Brain microvascular endothelial cell (primary cell): Measurements from ENCODE around the gene ATP9B.
"Not testable (repeated sequence)": the region's sequence is repeated elsewhere in the genome, so short reads cannot be mapped to it uniquely, and the experiment has no call there.

Experiments
- DNase-seq: peaks from one replicate; pipeline ENCODE4 v3.0.0-alpha.2; 2020
- H3K27ac ChIP-seq: fragments of 250-450 bp; sonication (Bioruptor Pico); 2 replicates; pipeline ENCODE4 v1.5.1; 2020; ENCODE audit warnings: mild to moderate bottlenecking, moderate library complexity
- H3K27me3 ChIP-seq: fragments of 250-450 bp; sonication (Bioruptor Pico); replicated peaks from 2 replicates; pipeline ENCODE4 v1.5.1; 2020; ENCODE audit warnings: mild to moderate bottlenecking
- H3K36me3 ChIP-seq: fragments of 250-450 bp; sonication (Bioruptor Pico); replicated peaks from 2 replicates; pipeline ENCODE4 v1.5.1; 2020; ENCODE audit warnings: mild to moderate bottlenecking
- H3K4me3 ChIP-seq: 2 replicates; pipeline ENCODE4 v1.5.1; 2011; ENCODE audit warnings: low read depth, mild to moderate bottlenecking, control low read depth, low read length, moderate library complexity
- CTCF ChIP-seq: IDR thresholded peaks from 2 replicates; pipeline ENCODE4 v1.5.1; 2011; ENCODE audit warnings: low read depth, mild to moderate bottlenecking, moderate library complexity, low read length, control low read depth, inconsistent platforms; ENCODE audit errors: missing control alignments
- in situ Hi-C: cut with HindIII; loops from 2 replicates; pipeline ENCODE4 v1.10.0; 2017; ENCODE audit warnings: low sequenced_read_pairs, low pct_ligation_motif_present

Gene ATP9B

DNA sequence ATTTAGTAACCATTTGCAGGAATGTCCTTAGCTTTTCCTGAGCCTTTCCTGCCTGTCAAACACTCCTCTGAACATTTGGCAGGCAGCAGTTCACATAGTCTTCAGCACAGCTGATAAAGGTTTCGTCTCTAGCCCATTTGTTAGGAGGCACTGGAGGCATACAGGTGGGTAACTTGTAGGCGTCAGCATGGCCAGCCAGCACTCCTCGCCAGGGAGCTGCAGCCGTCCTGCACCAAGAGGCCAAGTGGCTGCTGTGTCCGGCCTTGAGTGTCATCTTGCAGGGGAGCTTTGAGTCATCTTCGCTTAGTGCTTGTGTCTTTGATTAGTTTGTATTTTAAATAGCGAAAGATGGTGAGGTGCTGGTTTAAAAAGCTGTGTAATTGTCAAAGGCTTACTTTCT is 206.3 kb downstream of the ATP9B start:
- H3K36me3 ChIP-seq: no peaks in the 10 kb centered on the region
- no peak for TF ChIP-seq CTCF
- H3K27me3 ChIP-seq: no peaks in the 10 kb centered on the region
- DNase-seq: no peak
- no peak overlapping the region for H3K27ac ChIP-seq
- in situ Hi-C loops: no loop called here
- H3K4me3 ChIP-seq: no peak overlapping the region

GRCh38 chr18:79275992-79276391 is 206.8 kb downstream of the ATP9B start:
- Histone ChIP-seq H3K4me3 (no peak overlapping the region), H3K36me3 (no peaks in the 10 kb centered on the region), H3K27ac (no peak overlapping the region), H3K27me3 (no peaks in the 10 kb centered on the region)
- TF ChIP-seq CTCF: no peak
- DNase-seq: peak; percentile 13
- in situ Hi-C loops: no loop called here

- no peak for DNase-seq
- no peak for TF ChIP-seq CTCF
- in situ Hi-C loops: no loop called here
- no peaks in the 10 kb centered on the region for H3K36me3 ChIP-seq
- no peak overlapping the region for H3K27ac ChIP-seq
- no peak overlapping the region for H3K4me3 ChIP-seq
- no peaks in the 10 kb centered on the region for H3K27me3 ChIP-seq
Observed at GRCh38 chr18:79278896-79279295, 209.7 kb downstream of the ATP9B start.

- H3K27me3 ChIP-seq: no peaks in the 10 kb centered on the region
- no peaks in the 10 kb centered on the region for H3K36me3 ChIP-seq
- DNase-seq: no peak
- H3K4me3 ChIP-seq: no peak overlapping the region
- no peak for TF ChIP-seq CTCF
- in situ Hi-C loops: no loop called here
- H3K27ac ChIP-seq: no peak overlapping the region
Observed at GRCh38 chr18:79283131-79283810, 214.1 kb downstream of the ATP9B start.

GRCh38 chr18:79283929-79284328 is 214.7 kb downstream of the ATP9B start:
- DNase-seq: no peak
- Histone ChIP-seq H3K4me3 (no peak overlapping the region), H3K27ac (no peak overlapping the region), H3K36me3 (no peaks in the 10 kb centered on the region), H3K27me3 (no peaks in the 10 kb centered on the region)
- no peak for TF ChIP-seq CTCF
- in situ Hi-C loops: no loop called here

DNA sequence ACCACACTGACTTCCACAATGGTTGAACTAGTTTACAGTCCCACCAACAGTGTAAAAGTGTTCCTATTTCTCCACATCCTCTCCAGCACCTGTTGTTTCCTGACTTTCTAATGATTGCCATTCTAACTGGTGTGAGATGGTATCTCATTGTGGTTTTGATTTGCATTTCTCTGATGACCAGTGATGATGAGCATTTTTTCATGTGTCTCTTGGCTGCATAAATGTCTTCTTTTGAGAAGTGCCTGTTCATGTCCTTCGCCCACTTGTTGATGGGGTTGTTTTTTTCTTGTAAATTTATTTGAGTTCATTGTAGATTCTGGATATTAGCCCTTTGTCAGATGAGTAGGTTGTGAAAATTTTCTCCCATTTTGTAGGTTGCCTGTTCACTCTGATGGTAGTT is 216.0 kb downstream of the ATP9B start:
- in situ Hi-C loops, H3K36me3 ChIP-seq, H3K27me3 ChIP-seq, H3K27ac ChIP-seq, DNase-seq, H3K4me3 ChIP-seq: not testable (repeated sequence)

DNA sequence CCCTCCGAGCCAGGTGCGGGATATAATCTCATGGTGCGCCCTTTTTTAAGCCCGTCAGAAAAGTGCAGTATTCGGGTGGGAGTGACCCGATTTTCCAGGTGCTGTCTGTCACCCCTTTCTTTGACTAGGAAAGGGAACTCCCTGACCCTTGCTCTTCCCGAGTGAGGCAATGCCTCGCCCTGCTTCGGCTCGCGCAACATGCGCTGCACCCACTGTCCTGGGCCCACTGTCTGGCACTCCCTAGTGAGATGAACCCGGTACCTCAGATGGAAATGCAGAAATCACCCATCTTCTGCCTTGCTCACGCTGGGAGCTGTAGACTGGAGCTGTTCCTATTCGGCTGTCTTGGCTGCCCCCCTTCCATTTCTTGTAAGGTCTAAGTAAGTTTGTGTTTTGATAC is 221.2 kb downstream of the ATP9B start:
- DNase-seq, in situ Hi-C loops: not testable (repeated sequence)

More for the DNA sequence above, 221.2 kb downstream of the ATP9B start:
- not testable (repeated sequence) for H3K4me3 ChIP-seq, H3K36me3 ChIP-seq, H3K27me3 ChIP-seq, H3K27ac ChIP-seq
